Stimulated activated naive B cell treated with anti-CD40 and anti-IgM and Interleukin-4, amounts not matched to agents 10 μg/mL and 1 μg/mL and 100 μg/mL, for 72 hours (primary cell): ENCODE measurements around the gene SMARCC2.

Experiments
- ATAC-seq, 2 donors: fragments of 150-1000 bp; cut with Tn5 transposase; replicated peaks; 2 replicates each; pipeline ENCODE4 v1.10.0; 2021; ENCODE audit warnings: moderate library complexity in 1 of 2
- DNase-seq: peaks from one replicate; pipeline ENCODE4 v3.0.0; 2021
- H3K27ac Mint-ChIP-seq: one replicate; pipeline ENCODE4 v1.8.0; 2022; ENCODE audit warnings: mild to moderate bottlenecking, mixed read lengths
- H3K27me3 Mint-ChIP-seq, 2 donors: one replicate each; pipeline ENCODE4 v1.8.0; 2022; ENCODE audit warnings: mixed read lengths in 2 of 2
- H3K36me3 Mint-ChIP-seq, 2 donors: one replicate each; pipeline ENCODE4 v1.8.0; 2022; ENCODE audit warnings: mixed read lengths in 2 of 2, mild to moderate bottlenecking in 1 of 2
- H3K4me1 Mint-ChIP-seq, 2 donors: one replicate each; pipeline ENCODE4 v1.8.0; 2022; ENCODE audit warnings: mixed read lengths in 2 of 2, mild to moderate bottlenecking in 1 of 2
- H3K4me3 Mint-ChIP-seq, 2 donors: one replicate each; pipeline ENCODE4 v1.8.0; 2022; ENCODE audit warnings: mild to moderate bottlenecking in 2 of 2, mixed read lengths in 2 of 2, moderate library complexity in 1 of 2
- H3K9me3 Mint-ChIP-seq, 2 donors: one replicate each; pipeline ENCODE4 v1.8.0; 2022; ENCODE audit warnings: mixed read lengths in 2 of 2, mild to moderate bottlenecking in 1 of 2

The SMARCC2 gene

DNA sequence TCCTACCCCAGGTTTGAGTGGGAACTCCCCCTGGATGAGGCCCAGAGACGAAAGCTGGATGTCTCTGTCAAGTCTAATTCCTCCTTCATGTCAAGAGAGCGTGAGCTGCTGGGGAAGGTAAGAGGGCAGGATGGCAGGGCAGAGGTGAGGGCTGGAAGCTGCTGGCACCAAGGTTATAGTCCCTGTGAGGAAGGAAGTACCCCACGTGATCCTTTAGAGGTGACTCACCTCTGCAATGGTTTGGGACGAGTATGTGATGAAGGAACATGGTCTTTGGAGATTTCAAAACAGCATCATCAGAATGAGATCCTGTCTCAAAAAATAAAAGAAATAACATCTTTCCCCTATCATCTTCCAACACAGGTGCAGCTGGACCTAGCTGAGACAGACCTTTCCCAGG lies 46.1 kb downstream of the SMARCC2 start:
- H3K27ac Mint-ChIP-seq, result peak overlapping the region; percentile 26
- H3K9me3 Mint-ChIP-seq, result no peaks in the 10 kb centered on the region
- ATAC-seq (peak in 1 of 2 donors; percentile 34), DNase-seq (no peak)
- no peak overlapping the region for H3K4me3 Mint-ChIP-seq
- no peaks in the 10 kb centered on the region for H3K27me3 Mint-ChIP-seq
- H3K36me3 Mint-ChIP-seq, result peaks cover 45 to 53% of the 10 kb centered on the region in 2 donors
- H3K4me1 Mint-ChIP-seq, result peaks cover 17 to 19% of the 10 kb centered on the region in 2 donors

DNA sequence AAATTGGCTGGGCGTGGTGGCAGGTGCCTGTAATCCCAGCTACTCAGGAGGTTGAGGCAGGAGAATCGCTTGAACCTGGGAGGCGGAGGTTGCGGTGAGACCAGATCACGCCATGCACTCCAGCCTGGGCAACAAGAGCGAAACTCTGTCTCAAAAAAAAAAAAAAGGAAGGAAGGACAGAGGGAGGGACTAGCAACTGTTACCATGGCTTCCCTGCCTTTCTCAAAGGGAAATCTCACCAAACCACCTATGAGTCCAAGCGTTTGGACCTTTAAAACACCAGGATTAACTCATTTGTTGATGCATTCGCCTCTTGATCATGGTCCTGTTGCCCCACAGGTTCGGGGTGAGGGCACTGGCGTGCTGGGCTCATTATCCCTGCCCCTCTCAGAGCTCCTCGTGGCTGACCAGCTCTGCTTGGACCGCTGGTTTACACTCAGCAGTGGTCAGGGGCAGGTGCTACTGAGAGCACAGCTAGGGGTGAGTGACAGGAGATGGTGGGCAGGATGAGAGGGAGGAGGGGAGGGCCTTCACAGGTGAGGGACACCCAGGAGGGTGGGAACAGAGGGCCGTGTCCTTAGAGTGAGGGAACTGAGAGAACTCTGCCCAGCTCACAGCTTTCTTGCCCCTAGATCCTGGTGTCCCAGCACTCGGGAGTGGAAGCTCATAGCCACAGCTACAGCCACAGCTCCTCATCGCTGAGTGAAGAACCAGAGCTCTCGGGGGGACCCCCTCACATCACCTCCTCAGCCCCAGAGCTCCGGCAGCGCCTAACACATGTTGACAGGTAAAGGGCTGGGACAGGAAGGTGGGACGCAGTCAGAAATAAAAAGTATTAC lies 47.1 kb downstream of the SMARCC2 start:
- Mint-ChIP-seq H3K27ac (peak overlapping the region; percentile 65), H3K4me3 (no peak overlapping the region), H3K9me3 (no peaks in the 10 kb centered on the region), H3K36me3 (peaks cover 52 to 62% of the 10 kb centered on the region in 2 donors), H3K27me3 (no peaks in the 10 kb centered on the region), H3K4me1 (peaks cover 17 to 19% of the 10 kb centered on the region in 2 donors)
- DNase-seq (no peak), ATAC-seq (peak in 1 of 2 donors; percentile 14)

DNA sequence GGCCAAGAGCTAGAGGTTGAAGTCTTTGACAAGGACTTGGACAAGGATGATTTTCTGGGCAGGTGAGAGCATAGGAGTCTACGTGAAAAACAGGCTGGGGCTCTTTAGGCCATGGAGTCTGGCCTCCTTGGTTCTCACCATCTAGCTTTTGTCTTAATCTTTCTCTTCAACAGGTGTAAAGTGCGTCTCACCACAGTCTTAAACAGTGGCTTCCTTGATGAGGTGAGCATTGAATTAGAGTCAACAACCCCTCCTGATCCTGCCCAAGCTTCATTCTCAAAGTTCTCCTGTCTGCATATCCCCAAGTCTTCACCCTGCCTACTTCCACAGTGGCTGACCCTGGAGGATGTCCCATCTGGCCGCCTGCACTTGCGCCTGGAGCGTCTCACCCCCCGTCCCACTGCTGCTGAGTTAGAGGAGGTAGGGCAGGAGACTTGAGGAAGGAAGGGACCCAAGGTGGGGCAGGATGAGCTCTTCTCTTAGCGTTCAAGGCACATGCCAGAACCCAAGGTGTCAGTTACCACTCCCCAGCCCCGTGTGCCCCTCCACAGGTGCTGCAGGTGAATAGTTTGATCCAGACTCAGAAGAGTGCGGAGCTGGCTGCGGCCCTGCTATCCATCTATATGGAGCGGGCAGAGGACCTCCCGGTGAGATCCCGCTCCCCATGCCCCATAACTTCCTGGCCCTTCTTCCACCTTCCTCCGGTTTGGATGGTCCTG lies 51.3 kb downstream of the SMARCC2 start:
- H3K27me3 Mint-ChIP-seq, result no peaks in the 10 kb centered on the region
- no peak overlapping the region for H3K4me3 Mint-ChIP-seq
- H3K36me3 Mint-ChIP-seq, result peaks cover 55 to 67% of the 10 kb centered on the region in 2 donors
- no peaks in the 10 kb centered on the region for H3K9me3 Mint-ChIP-seq
- ATAC-seq (no peak), DNase-seq (no peak)
- H3K4me1 Mint-ChIP-seq, result peaks cover 12 to 15% of the 10 kb centered on the region in 2 donors
- H3K27ac Mint-ChIP-seq, result no peak overlapping the region

DNA sequence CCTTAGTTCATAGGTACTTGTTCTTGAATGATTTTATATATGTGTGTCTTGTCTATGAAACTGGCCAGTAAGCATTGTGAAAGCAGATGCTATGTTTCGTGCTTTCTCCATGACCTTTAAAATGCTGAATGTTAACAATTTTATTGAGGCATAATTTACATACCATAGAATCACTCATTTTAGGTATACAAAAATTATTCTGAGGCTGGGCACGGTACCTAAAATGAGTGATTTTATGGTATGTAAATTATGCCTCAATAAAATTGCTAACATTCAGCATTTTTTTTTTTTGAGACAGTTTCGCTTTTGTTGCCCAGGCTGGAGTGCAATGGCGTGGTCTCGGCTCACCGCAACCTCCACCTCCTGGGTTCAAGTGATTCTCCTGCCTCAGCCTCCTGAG lies 54.4 kb downstream of the SMARCC2 start:
- H3K27ac Mint-ChIP-seq, result no peak overlapping the region

DNA sequence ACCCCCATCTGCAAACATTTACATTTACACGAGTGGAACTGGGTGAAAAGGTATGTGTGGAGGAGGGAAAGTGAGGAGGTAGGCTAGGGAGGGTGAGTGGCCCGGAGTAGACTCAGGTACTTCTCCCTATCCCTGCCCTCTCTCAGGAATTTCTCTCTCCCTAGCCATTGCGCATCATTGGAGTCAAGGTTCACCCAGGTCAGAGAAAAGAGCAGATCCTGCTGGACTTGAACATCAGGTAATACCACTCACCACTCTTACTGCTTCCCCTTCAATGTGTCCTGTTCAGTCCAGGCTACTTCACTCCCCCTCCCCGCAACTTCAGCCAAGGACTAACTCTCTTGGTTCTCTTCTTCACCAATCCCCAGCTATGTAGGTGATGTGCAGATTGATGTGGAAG lies 58.4 kb downstream of the SMARCC2 start:
- Mint-ChIP-seq H3K4me1 (peaks cover 41 to 66% of the 10 kb centered on the region in 2 donors), H3K27me3 (no peaks in the 10 kb centered on the region), H3K4me3 (peak overlapping the region in 1 of 2 donors; percentile 98), H3K9me3 (no peaks in the 10 kb centered on the region), H3K36me3 (peaks cover 38 to 43% of the 10 kb centered on the region in 2 donors), H3K27ac (no peak overlapping the region)
- no peak for ATAC-seq
- no peak for DNase-seq

More for the DNA sequence above, 54.4 kb downstream of the SMARCC2 start:
- Mint-ChIP-seq H3K27me3 (no peaks in the 10 kb centered on the region), H3K9me3 (no peaks in the 10 kb centered on the region), H3K4me3 (no peak overlapping the region), H3K36me3 (peaks cover 61 to 73% of the 10 kb centered on the region in 2 donors), H3K4me1 (peaks cover 19 to 29% of the 10 kb centered on the region in 2 donors)
- ATAC-seq, result no peak
- DNase-seq, result no peak

DNA sequence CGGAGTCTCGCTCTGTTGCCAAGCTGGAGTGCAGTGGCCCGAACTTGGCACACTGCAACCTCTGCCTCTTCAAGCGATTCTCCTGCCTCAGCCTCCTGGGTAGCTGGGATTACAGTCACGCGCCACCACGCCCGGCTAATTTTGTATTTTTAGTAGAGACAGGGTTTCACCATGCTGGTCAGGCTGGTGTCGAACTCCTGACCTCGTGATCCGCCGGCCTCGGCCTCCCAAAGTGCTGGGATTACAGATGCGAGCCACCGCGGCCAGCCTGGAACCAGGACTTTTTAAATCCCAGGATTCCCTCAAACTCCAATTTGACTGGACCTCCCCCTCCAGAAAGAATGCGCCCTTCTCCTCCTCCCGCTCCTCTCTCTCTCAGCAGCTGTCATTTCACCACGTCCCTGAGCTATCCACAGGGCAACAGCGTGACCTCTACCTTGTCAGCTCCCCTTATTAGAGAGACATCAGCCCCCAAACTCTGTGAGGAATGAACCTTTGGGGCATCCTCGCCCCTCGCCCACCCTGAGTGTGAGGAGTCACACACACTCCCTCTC lies 59.3 kb downstream of the SMARCC2 start:
- ATAC-seq (no peak), DNase-seq (no peak)
- H3K36me3 Mint-ChIP-seq, result peaks cover 36 to 41% of the 10 kb centered on the region in 2 donors

DNA sequence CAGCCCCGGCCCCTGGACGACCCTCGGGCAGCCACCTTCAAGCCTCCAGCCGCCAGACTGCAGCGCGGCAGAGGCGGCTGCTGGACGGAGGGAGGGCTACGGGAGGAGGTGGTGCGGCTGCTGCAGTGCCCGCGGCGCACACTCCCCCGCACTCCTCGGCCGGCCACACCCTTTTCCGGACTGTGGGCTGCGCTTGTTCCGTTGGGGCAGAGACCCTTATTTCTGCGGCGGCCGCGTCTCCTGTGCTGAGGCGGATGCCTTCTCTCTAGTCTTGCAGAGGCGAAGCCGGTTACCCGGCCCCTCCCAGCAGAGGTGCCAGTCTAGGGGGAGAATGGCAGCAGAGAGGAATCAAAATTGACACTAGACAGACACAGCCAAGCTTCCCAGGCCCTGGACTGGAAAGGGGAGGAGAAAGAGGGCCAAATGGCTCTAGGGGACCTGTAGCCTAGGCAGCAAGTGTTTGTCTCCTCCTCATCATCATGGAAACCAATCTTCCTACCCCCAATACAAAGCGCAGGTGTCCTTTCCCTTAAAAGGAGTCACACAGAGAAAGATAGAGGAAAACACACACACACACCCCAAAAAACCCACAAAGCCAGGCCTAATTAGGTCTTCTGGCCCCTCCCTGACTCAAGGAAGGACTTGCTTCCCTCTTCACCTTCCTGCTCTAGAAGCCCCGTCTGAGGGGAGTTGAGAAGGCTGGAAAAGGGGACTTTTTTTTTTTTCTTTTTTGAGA lies 59.9 kb downstream of the SMARCC2 start:
- H3K4me1 Mint-ChIP-seq, result peaks cover 43 to 67% of the 10 kb centered on the region in 2 donors
- no peaks in the 10 kb centered on the region for H3K27me3 Mint-ChIP-seq
- H3K27ac Mint-ChIP-seq, result peak overlapping the region; percentile 96
- H3K36me3 Mint-ChIP-seq, result peaks cover 35 to 40% of the 10 kb centered on the region in 2 donors
- peak overlapping the region; percentile 98 to 100 for H3K4me3 Mint-ChIP-seq
- ATAC-seq, result peak; percentile 33 to 40
- H3K9me3 Mint-ChIP-seq, result no peaks in the 10 kb centered on the region
- peak; percentile 58 for DNase-seq

More for the DNA sequence above, 59.3 kb downstream of the SMARCC2 start:
- Mint-ChIP-seq H3K27me3 (no peaks in the 10 kb centered on the region), H3K4me1 (peaks cover 41 to 67% of the 10 kb centered on the region in 2 donors), H3K27ac (peak overlapping the region; percentile 96), H3K4me3 (peak overlapping the region; percentile 98 to 100), H3K9me3 (no peaks in the 10 kb centered on the region)

DNA sequence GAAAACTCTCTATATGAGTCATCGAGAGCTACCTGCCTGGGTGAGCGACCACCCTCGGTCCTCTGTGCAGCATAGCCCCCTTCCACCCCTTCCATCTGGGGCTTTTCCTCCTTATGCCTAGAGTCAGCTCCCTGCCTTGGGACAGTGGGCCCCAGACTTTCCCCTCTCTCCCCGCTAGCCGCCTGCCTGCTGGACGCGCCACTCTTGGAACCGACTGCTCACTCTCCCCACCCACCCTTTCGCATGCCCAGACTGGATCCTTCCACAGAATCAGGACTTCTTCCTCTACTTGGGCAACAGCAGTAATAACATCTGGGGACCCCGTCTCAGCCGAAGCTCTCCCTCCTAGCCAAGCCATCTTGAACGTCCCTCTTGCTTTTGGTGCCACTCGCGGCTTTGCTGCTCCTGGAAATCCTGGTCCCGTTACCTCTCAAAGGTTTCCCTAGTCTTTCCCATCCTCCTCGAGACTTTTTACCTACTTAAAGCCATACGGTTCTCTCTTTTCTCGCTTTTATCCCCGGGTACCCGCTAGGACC lies 60.5 kb downstream of the SMARCC2 start:
- Mint-ChIP-seq H3K4me1 (peaks cover 48 to 67% of the 10 kb centered on the region in 2 donors), H3K9me3 (no peaks in the 10 kb centered on the region), H3K36me3 (peaks cover 32 to 42% of the 10 kb centered on the region in 2 donors), H3K27me3 (no peaks in the 10 kb centered on the region), H3K4me3 (peak overlapping the region; percentile 98 to 100), H3K27ac (peak overlapping the region; percentile 96)
- ATAC-seq, result peak in 1 of 2 donors; percentile 0
- DNase-seq, result no peak

DNA sequence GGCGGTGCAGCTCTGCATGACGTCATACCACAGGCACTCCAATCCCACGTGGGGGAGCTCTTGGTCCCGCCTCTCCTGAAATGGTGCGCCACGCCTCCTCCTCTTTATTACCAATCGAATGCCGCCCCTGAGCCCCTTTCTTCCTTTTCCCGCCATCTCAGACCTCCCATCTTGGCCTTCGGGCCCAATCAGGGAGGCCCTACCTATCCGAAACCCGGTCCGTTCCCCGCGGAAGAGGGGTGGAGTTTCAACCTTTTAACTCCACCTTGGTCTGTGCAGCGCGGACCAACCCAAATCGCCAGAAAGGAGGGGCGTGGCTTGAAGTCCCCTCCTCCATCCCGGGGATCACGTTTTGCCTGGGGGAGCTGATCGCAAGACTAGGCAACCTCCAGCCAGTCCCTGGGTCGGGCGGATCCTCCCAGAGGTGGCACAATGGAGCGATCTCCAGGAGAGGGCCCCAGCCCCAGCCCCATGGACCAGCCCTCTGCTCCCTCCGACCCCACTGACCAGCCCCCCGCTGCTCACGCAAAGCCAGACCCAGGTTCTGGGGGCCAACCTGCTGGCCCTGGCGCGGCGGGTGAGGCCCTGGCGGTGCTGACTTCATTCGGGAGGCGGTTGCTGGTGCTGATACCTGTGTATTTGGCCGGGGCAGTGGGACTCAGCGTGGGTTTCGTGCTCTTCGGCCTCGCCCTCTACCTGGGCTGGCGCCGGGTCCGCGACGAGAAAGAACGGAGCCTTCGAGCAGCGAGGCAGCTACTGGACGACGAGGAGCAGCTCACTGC lies 61.2 kb downstream of the SMARCC2 start, which contains the start of gene ESYT1:
Gene ESYT1, plus strand, starts transcription at position 380 of the 782 bp plus-strand sequence. Its CDS starts 53 bp downstream, at position 433.
- ATAC-seq, result peak; percentile 90 to 91

DNA sequence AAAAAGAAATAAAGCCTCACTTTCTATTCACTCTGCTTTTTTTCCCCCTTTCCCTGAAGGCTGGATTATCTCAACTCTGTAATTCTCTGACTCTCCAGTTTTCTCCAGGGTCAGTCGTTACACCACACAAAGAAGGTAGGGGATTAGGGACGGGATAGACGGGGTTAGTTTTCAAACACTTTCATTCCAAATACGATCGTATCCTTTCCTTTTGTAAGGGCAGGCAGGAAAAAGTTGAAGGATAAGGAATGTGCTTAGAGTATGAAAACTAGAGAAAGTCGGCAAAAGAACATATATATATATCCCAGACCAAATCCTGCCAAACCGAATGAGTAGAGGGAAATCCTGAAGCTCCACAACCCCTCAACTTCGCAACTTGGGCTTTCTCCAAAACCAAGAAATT lies 61.8 kb downstream of the SMARCC2 start:
- H3K36me3 Mint-ChIP-seq, result peaks cover 25 to 36% of the 10 kb centered on the region in 2 donors
- peaks cover 49 to 64% of the 10 kb centered on the region in 2 donors for H3K4me1 Mint-ChIP-seq
- peak overlapping the region; percentile 98 to 100 for H3K4me3 Mint-ChIP-seq
- no peaks in the 10 kb centered on the region for H3K9me3 Mint-ChIP-seq
- ATAC-seq, result no peak
- DNase-seq, result no peak
- peak overlapping the region; percentile 96 for H3K27ac Mint-ChIP-seq
- no peaks in the 10 kb centered on the region for H3K27me3 Mint-ChIP-seq

More for the DNA sequence above, 61.2 kb downstream of the SMARCC2 start, which contains the start of gene ESYT1:
- Mint-ChIP-seq H3K36me3 (peaks cover 28 to 39% of the 10 kb centered on the region in 2 donors), H3K27me3 (no peaks in the 10 kb centered on the region), H3K9me3 (no peaks in the 10 kb centered on the region), H3K27ac (peak within 1 kb of the TSS; percentile 96), H3K4me1 (peaks cover 50 to 67% of the 10 kb centered on the region in 2 donors), H3K4me3 (peak within 1 kb of the TSS; percentile 98 to 100)
- DNase-seq, result peak; percentile 97

DNA sequence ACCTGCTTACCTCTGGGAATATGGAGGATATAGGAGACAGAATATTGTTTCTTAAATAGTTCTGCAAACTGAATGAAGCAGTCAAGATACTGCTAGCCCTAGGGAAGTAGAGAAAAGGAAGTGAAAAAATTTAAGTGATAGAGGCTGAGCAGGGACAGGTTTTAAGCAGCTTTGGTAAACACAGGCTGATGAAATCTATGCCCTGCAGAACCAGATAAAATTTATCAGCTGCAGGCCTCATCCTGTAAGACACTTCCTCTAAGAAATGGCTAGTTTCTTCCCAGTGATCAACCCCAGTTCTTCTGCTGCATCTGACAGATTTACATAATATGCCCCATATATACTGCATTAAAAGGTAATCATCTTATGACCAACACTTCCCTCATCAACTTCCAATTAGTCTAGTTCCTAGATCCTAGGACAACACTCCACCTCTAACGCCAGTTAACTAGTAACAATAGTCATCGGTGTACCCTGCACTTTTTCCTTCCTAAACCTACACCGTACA lies 62.5 kb downstream of the SMARCC2 start:
- peaks cover 22 to 31% of the 10 kb centered on the region in 2 donors for H3K36me3 Mint-ChIP-seq
- no peaks in the 10 kb centered on the region for H3K9me3 Mint-ChIP-seq
- ATAC-seq (peak; percentile 20 to 25), DNase-seq (no peak)
- H3K27ac Mint-ChIP-seq, result peak overlapping the region; percentile 89
- no peaks in the 10 kb centered on the region for H3K27me3 Mint-ChIP-seq
- peak overlapping the region; percentile 52 to 100 for H3K4me3 Mint-ChIP-seq
- H3K4me1 Mint-ChIP-seq, result peaks cover 42 to 60% of the 10 kb centered on the region in 2 donors

DNA sequence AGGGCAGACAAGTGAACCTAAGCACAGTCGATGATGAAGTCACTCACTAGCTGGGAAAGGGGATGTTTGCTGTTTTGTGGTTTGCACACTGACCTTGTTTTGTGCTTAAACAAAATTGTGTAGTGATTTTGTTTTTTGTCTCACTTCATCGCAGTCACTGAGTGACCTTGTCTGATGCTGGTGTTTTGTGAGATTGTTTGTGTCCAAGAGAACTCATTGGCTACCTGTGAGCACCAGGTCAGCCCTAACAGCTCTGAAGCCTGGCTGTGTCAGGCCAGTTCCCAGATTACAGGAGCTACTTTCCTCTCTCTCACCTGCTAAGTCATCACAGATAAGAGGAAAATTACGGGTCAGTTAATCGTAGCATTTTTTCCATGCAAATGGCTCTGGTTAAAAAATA lies 65.2 kb downstream of the SMARCC2 start:
- H3K4me3 Mint-ChIP-seq, result no peak overlapping the region
- peaks cover 16 to 34% of the 10 kb centered on the region in 2 donors for H3K36me3 Mint-ChIP-seq
- H3K27me3 Mint-ChIP-seq, result no peaks in the 10 kb centered on the region
- H3K4me1 Mint-ChIP-seq, result peaks cover 36 to 52% of the 10 kb centered on the region in 2 donors
- ATAC-seq (no peak), DNase-seq (no peak)
- H3K27ac Mint-ChIP-seq, result no peak overlapping the region
- H3K9me3 Mint-ChIP-seq, result no peaks in the 10 kb centered on the region
